Loucy (cell line): ENCODE measurements around the gene ANXA11.
A peak's percentile ranks its signal among the peaks of the same experiment; 100 is the strongest.

Experiments used
- EZH2phosphoT487 ChIP-seq: fragments of 200-600 bp; IDR thresholded peaks from 2 replicates; pipeline ENCODE4 v1.6.1; 2018; ENCODE audit warnings: antibody characterized with exemption, mild to moderate bottlenecking, moderate library complexity, borderline replicate concordance
- TF ChIP-seq, protein P1 (sequence below): fragments of 200-600 bp; sonication (generic); conservative IDR thresholded peaks from 2 replicates; pipeline ENCODE4 v1.5.1; 2014; ENCODE audit warnings: mild to moderate bottlenecking, antibody characterized with exemption, low read length

DNA sequence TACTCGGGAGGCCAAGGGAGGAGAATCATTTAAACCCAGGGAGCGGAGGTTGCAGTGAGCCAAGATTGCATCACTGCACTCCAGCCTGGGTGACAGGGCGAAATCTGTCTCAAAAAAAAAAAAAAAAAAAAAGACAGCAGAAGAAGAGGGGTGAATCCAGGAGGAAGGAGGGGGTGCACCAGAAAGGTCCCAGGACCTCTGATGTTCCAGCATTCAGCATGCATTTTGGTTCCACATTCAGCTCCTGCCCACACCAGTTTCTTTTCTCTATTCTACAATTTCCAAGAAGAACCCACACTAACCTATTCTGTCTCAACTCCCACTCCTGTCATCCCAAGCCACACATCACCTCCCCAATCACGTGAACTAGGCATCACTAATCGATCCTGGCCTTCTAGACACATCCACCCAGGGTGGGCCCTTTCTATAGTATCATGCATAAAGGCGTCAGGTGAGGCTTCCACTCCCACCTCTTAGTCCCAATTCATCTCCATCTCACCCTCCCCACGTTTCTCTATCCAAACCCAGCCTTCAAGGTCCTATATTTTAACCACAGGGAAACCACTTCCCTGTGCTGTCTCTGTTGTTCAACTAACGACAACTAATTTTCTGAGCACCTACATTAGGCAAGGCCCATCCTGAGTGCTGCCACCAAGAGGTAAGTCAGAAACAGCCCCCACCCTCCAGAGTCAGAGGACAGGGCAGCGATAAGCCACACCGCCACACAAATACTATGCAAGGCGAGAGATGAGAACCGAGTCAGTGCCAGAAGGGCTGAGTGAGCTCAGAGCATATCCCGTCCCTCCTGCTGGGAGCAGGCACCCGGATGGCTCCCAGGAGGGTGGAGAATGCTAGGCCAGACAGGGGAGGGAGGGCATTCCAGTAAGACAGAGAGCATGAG lies 2.2 kb downstream of the ANXA11 start:
- TF ChIP-seq, protein P1, sequence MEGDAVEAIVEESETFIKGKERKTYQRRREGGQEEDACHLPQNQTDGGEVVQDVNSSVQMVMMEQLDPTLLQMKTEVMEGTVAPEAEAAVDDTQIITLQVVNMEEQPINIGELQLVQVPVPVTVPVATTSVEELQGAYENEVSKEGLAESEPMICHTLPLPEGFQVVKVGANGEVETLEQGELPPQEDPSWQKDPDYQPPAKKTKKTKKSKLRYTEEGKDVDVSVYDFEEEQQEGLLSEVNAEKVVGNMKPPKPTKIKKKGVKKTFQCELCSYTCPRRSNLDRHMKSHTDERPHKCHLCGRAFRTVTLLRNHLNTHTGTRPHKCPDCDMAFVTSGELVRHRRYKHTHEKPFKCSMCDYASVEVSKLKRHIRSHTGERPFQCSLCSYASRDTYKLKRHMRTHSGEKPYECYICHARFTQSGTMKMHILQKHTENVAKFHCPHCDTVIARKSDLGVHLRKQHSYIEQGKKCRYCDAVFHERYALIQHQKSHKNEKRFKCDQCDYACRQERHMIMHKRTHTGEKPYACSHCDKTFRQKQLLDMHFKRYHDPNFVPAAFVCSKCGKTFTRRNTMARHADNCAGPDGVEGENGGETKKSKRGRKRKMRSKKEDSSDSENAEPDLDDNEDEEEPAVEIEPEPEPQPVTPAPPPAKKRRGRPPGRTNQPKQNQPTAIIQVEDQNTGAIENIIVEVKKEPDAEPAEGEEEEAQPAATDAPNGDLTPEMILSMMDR, result peak; percentile 75
- no peak for TF ChIP-seq EZH2phosphoT487
